H1 (cell line): ENCODE results near the gene IRF9. TPM values are rescaled to one million over a fixed set of nuclear protein-coding genes. Genes with fewer than 3 reads are reported as not detected.

ENCODE experiments used
- BACH1 ChIP-seq: IDR thresholded peaks from 2 replicates; pipeline ENCODE4 v1.6.1; 2012; ENCODE audit warnings: low read length, improper control_type of control experiment
- CEBPB ChIP-seq: IDR thresholded peaks from 2 replicates; pipeline ENCODE4 v1.6.1; 2012; ENCODE audit warnings: low read depth, low read length
- GTF2F1 ChIP-seq: IDR thresholded peaks from 2 replicates; pipeline ENCODE4 v1.6.1; 2012; ENCODE audit warnings: low read depth, low read length, improper control_type of control experiment, borderline replicate concordance
- TBP ChIP-seq: IDR thresholded peaks from 2 replicates; pipeline ENCODE4 v1.6.1; 2011; ENCODE audit warnings: low read depth, low read length, improper control_type of control experiment
- TCF12 ChIP-seq: IDR thresholded peaks from 2 replicates; pipeline ENCODE4 v1.6.1; 2011; ENCODE audit warnings: low read depth, mild to moderate bottlenecking, low read length
- YY1 ChIP-seq: IDR thresholded peaks from 2 replicates; pipeline ENCODE4 v1.6.1; 2011; ENCODE audit warnings: low read depth, mild to moderate bottlenecking, low read length
- polyA plus RNA-seq, 7 experiments: library from polyadenylated mRNA; depleted of rRNA in 3 of 7; stranded (reverse) in 5 of 7; unstranded in 2 of 7; fragments of >200 nt in 5 of 7; fragments of 200-250 nt in 2 of 7; gene quantifications; 1 replicate in 5 of 7; 2 replicates in 1 of 7; 4 replicates in 1 of 7; pipeline versions ENCODE4 v1.2.1 to v1.2.3, GENCODE V29; 2011 to 2013; ENCODE audit warnings: missing spikeins in 2 of 7, mixed read lengths in 2 of 7
- total RNA-seq: library from RNA; stranded (reverse); fragmentation: NEBNext Ultra II Directional; extraction: Animal tissue kit (Norgen Biotek cat#: 25700); gene quantifications from 2 replicates; pipeline ENCODE4 v1.2.1, GENCODE V29; 2021

Gene IRF9
- total and polyA plus RNA-seq, 2 of the 8 experiments (the other 6 are each of a cell fraction or from before 2014, with no cell fraction given) = 11.4 to 13.2 TPM

- no peak for TF ChIP-seq BACH1
- no peak for TF ChIP-seq GTF2F1
- TF ChIP-seq YY1 = no peak
- no peak for TF ChIP-seq TBP
- TF ChIP-seq TCF12 = no peak
- no peak for TF ChIP-seq CEBPB
Measured at GRCh38 chr14:24164518-24164991, 3.5 kb downstream of the IRF9 start (continued).
